ENCODE results near the gene ITGB5.

GRCh38 chr3:124771083-124771445 is 116.1 kb downstream of the ITGB5 start:
- TF ChIP-seq, protein P1, sequence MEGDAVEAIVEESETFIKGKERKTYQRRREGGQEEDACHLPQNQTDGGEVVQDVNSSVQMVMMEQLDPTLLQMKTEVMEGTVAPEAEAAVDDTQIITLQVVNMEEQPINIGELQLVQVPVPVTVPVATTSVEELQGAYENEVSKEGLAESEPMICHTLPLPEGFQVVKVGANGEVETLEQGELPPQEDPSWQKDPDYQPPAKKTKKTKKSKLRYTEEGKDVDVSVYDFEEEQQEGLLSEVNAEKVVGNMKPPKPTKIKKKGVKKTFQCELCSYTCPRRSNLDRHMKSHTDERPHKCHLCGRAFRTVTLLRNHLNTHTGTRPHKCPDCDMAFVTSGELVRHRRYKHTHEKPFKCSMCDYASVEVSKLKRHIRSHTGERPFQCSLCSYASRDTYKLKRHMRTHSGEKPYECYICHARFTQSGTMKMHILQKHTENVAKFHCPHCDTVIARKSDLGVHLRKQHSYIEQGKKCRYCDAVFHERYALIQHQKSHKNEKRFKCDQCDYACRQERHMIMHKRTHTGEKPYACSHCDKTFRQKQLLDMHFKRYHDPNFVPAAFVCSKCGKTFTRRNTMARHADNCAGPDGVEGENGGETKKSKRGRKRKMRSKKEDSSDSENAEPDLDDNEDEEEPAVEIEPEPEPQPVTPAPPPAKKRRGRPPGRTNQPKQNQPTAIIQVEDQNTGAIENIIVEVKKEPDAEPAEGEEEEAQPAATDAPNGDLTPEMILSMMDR (conservative IDR thresholded peaks at IDR 0.05; ENCODE audit: low read depth, low read length) = no peak
- no peak for TF ChIP-seq EZH2phosphoT487 (IDR thresholded peaks at IDR 0.05; ENCODE audit: borderline replicate concordance, low read length)
- no peak for TF ChIP-seq EZH2 (IDR thresholded peaks at IDR 0.05; ENCODE audit: low read length, unreplicated experiment)
